Activated naive CD4-positive, alpha-beta T cell treated with Interleukin-2 at 50 U/mL for 16 hours (primary cell): ENCODE results near the gene BTBD19.
A peak's percentile ranks its signal among the peaks of the same experiment; 100 is the strongest.
"Not testable (repeated sequence)": the region's sequence is repeated elsewhere in the genome, so short reads cannot be mapped to it uniquely, and the experiment has no call there.

ENCODE experiments used
- DNase-seq: peaks from one replicate; pipeline ENCODE4 v3.0.0-alpha.2; 2020

Gene BTBD19

GRCh38 chr1:44829506-44830384 lies 21.4 kb downstream of the BTBD19 start:
- no peak for DNase-seq

DNA sequence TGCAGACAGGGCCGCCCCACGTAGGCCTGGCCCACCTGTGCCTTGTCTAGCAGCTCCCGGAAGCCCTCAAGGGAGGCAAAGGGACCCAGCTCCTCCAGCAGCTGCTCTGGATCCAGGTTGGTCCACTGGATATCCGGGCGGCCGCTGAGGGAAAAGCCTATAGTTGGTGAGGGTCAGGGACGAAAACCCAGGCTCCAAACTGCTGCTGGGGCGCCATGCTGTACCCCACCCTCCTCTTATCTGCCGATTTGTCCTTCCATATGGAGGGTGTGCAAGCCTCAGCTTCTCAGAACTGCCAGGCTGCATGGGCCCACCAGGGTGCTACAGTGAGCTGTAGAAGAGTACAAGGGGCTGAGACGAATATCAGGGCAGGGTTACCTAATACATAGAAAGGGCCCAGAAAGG lies 22.6 kb downstream of the BTBD19 start:
- no peak for DNase-seq

DNA sequence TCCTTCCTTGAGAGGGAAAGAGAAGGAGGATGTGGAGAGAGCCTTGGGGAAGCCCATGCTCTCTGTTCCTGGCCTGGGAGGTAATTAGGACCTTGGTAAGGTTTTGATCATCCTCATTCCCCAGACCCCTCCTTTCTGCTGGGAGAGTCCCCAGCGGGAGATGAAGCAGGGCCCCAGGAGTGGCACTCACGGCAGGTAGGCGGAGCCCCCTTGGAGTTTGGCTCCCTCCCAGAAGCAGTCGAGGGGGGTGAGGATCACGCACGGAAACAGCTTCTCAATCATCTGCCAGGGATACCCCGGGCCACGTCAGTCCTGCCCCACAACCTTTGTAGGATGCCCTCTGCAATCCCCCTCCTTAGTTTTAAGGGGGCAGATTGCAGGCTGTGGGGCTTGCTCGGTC lies 23.2 kb downstream of the BTBD19 start:
- DNase-seq = no peak

DNA sequence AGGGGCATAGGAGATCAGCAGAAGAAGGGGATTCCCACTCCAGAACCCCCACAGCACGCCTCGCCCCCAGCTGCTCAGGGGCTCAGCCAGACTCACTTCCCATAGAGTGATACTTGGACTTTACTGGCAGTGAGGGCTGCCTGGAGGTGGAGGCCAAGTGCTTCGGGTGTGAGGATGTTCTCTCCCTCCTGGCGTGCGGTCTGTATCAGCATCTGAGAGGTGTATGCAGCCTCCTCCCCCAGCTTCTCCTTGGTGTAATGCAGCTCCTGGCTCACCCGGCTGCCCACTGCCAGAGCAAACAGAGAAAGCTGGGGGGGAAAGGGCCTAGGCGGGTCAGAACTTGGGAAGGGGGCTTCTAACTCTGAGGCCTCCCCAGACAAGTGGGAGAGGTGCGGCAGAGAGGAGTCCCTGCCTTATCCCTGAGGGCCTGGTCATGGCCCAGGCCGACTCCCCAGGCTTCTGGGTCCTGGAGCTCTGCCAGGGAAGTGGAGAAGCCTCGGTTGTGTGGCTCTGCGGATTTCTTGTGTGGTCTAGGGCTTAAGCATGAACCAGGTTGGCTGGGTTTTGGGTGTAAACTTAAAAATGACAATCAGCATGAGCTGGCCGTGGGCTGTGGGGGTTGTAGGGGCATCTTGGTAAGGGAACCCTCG lies 23.9 kb downstream of the BTBD19 start:
- DNase-seq = no peak

- DNase-seq = no peak
Observed at GRCh38 chr1:44834328-44834727, 26.0 kb downstream of the BTBD19 start.

DNA sequence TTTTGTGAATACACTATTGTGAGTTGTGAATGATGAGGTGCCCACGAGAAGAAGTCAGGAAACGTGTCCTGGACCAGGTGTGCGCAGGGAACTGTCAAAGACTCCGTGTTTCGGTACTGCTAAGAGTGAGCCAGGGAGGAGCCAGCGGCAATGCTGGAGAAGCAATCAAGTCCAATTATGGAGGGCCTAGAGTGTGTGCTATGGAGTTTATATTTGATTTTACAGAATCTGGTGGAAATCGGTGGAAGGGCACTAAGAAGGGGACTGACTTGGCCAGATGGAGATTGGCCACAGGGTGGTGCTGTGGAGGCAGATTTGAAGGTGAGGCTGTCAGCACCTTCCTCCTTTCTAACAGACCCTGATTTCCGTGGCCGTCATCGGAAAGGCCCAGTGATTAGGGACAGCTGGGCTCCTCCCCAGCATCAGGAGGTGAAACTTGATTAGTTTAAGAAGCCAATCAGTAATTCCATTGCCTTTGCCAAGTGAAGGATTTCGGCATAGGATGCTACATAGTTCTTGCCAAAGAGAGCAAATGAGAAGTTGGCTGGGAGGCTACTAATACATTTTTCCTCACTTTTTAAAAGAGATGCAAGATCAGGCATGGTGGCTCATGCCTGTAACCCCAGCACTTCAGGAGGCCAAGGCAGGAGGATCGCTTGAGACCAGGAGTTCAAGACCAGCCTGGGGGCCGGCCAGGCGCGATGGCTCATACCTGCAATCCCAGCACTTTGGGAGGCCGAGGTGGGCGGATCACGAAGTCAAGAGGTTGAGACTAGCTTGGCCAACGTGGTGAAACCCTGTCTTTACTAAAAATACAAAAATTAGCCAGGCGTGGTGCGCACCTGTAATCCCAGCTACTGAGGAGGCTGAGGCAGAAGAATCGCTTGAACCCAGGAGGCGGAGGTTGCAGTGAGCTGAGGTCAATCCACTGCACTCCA lies 27.7 kb downstream of the BTBD19 start:
- DNase-seq = peak; percentile 88

GRCh38 chr1:44838294-44838693 lies 30.0 kb downstream of the BTBD19 start:
- not testable (repeated sequence) for DNase-seq

GRCh38 chr1:44839576-44839975 lies 31.3 kb downstream of the BTBD19 start:
- DNase-seq = no peak

GRCh38 chr1:44842486-44842861 lies 34.2 kb downstream of the BTBD19 start:
- no peak for DNase-seq

DNA sequence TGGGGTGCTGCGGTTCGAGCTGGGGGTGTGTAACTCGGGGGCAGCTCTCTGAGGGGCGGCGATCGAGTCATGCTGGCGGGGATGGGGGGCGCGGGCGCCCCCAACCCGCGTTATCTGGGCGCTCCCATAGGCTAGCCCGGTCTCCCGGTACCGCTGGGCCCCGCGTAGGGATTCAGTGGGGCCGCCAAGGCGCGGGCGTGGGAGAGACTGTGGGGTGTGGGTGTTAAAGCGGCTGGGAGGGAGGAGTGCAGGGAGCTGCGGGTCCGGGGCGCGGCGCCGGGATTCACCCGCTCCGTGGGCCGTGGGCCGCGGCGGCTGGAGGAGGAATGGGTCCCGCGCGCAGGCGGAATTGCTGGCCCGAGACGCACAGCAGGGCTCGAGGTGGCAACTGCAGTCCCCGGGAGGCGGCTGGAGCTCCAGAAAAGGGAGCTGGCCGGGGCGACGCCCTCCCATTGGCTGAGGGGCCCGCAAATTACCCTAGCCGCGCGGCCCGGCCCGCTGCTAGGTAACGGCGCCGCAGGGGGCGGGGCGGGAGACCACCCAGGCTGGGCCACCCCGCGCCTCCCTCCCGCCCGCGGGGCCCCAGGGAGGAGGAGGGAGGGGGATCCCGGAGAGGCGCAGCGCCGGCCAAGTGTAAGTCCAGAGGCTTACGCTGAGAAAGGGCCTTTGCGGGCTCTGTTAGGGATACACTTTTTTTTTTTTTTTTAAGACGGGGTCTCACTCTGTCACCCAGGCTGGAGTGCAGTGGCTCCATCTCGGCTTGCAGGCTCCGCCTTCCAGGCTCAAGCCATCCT lies 34.7 kb downstream of the BTBD19 start, which contains the start of gene PTCH2:
Gene PTCH2, minus strand, starts transcription at position 392 of the 794 bp plus-strand sequence. Its CDS starts 321 bp downstream, at position 71.
- DNase-seq = peak; percentile 9

DNA sequence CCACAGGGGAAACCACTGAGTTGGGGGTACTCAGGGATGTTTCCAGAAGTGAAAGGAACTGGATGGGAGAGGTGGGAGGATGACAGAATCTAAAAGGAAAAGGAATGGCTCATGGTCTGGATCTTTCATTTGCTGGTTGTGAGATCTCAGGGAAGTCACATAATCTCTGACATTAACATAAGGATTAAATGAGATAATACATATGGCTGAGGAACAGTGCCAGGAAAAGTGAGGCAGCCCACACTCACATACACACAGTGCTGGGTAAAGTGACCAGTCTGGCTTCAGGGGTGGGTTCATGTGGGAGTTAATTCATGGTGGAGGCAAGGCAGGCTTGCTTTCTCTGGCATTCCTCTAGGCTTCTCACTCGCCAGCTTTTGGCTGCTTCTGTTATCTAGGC lies 38.7 kb downstream of the BTBD19 start:
- no peak for DNase-seq

DNA sequence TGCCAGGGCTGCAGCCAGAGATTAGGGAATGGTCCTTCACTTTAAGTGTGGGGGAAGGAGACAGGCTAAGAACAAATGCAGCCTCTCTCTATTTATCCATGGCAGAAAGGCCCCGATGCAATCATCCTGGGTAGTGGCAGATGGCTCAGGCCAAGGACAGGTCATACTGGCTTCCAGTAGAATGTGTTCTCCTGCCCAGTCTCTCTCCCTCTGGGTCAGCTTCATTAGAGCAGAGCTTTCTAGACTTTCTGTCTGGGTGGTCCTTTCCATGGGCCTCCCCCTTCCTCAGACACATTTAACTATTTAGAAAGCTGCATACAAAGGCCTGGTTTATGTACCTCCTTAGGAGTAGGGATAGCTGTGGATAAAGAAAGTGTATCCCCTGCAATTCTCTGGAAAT lies 39.5 kb downstream of the BTBD19 start:
- DNase-seq = no peak

DNA sequence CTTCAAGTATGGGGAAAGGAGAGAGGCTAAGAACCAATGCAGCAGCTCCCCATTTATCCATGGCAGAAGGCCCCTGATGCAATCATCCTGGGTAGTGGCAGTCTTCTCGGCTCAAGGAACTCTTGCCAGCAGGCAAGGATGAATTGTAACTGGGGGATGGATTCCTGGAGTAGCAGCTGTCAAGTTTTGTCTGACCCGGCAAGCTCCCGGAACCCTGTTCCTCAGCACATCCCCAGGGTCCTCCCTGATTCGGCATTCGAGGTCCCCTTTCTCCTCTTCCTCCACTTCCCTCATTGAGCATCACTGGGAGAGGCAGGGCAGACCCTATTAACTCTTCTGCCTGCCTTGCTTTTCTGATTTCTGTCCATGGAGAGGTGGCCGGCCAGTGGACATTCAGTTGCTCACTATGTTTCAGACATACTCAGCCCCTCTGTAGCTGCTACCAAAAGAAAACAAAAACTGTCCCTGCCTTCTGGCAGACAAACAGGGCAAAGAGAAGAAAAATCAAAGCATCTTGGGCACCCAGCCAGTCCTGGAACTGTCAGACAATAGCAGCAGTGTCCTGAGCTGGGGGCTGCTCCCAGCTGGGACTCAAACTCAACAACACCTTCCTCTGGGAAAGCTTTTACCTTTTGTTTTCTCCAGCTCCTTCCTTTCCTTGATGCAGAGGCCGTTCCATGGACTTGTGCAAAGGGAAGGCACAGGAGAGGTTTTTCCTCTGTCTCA lies 40.3 kb downstream of the BTBD19 start:
- DNase-seq = no peak

DNA sequence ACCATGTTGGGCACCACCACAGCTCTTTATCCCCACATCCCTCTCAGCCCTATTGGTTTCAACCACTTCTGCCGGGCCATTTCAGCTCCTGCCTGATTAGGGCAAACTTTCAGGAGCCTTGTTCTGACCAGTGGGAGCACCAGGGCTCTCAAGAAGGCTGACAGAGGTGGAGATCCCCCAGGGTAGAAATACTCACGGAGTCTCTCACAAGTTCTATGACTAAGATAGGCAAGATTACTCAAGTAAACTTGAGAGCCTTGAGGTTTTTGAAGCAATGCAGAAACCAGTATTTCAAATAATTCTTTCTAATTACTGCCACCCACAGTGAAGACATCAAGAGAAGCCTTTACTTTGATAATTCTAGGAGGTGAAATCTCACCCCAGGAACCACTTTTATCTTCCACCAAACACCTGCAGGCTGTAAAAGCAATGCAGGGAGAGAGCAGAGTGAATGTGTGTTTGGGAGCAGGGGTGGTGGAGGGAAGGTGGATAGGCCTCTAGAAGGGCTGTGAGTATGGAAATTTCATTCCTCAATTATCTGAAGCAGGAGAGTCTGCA lies 41.3 kb downstream of the BTBD19 start:
- DNase-seq = no peak

GRCh38 chr1:44851308-44851707 lies 43.0 kb downstream of the BTBD19 start:
- DNase-seq = no peak

- DNase-seq = no peak
Observed at GRCh38 chr1:44853201-44853600, 44.9 kb downstream of the BTBD19 start.

DNA sequence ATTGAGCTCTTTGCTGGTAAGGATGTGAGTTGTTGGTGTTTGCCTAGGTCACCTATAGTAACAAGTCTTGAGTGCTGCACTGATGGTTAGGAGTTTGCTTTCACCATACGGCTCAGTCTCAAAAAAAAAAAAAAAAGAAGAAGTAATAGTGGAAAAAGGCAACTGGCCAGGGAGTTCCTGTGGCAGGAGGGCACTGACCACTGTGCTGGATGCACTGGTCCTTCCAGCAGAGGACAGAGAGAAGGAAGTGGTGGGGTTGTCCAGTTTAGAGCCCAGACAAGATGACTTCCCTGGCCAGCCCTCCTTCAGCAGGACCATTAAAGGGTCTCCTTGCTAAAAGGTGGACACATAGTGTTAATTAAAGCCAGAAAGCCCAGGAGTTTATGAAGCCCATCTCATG lies 46.6 kb downstream of the BTBD19 start:
- DNase-seq = no peak

DNA sequence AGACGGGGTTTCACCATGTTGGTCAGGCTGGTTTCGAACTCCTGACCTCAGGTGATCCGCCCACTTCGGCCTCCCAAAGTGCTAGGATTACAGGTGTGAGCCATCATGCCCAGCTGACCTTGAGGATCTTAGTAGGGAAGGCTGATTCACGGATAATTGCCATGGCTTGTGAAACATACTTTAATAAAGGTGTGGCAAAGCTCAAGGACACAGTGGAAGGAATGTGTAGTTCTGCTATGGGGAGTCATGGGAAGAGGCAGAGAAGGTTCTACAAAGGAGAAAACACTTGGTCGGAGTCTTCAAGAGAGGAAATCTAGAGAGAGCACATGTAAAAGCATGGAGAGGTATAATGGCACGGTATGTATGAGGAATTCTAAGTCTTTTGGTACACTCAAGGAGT lies 47.4 kb downstream of the BTBD19 start:
- DNase-seq = no peak

- no peak for DNase-seq
Observed at GRCh38 chr1:44857446-44857845, 49.1 kb downstream of the BTBD19 start.

- no peak for DNase-seq
Observed at GRCh38 chr1:44860331-44860730, 52.0 kb downstream of the BTBD19 start.

GRCh38 chr1:44860891-44861425 lies 52.6 kb downstream of the BTBD19 start:
- DNase-seq = no peak
